GM13977 (cell line): ENCODE results near the gene RND2.
"Not testable (repeated sequence)": the region's sequence is repeated elsewhere in the genome, so short reads cannot be mapped to it uniquely, and the experiment has no call there.

Experiments
- DNase-seq: peaks from one replicate; pipeline ENCODE4 v3.0.0; 2012; ENCODE audit warnings: low spot score
- CTCF ChIP-seq: IDR thresholded peaks from 2 replicates; pipeline ENCODE4 v1.5.1; 2012; ENCODE audit warnings: mild to moderate bottlenecking, control low read depth; ENCODE audit not compliant: insufficient read depth; ENCODE audit errors: extremely low read depth, missing control alignments
- in situ Hi-C: fragments of 300-500 bp; cut with MboI; formaldehyde crosslinking; loops from one replicate; pipeline ENCODE4 v1.12.0; 2022; ENCODE audit warnings: low sequenced_read_pairs, low pct_unique_long_range_greater_than_20kb, mixed read lengths, inconsistent platforms; ENCODE audit not compliant: unreplicated experiment

The RND2 gene

GRCh38 chr17:43042025-43042628 lies 17.1 kb downstream of the RND2 start:
- no peak for TF ChIP-seq CTCF
- DNase-seq, result no peak
- in situ Hi-C loops, result no loop called here

- in situ Hi-C loops, result no loop called here
- no peak for DNase-seq
- no peak for TF ChIP-seq CTCF
These were observed 18.3 kb downstream of the RND2 start for GRCh38 chr17:43043307-43043706.

GRCh38 chr17:43044024-43044423 lies 19.0 kb downstream of the RND2 start:
- in situ Hi-C loops, result no loop called here
- TF ChIP-seq CTCF, result no peak

GRCh38 chr17:43051969-43052368 lies 26.9 kb downstream of the RND2 start:
- DNase-seq, result no peak
- no peak for TF ChIP-seq CTCF
- in situ Hi-C loops, result no loop called here

More at GRCh38 chr17:43044024-43044423, 19.0 kb downstream of the RND2 start:
- no peak for DNase-seq

GRCh38 chr17:43053008-43053407 lies 28.0 kb downstream of the RND2 start:
- in situ Hi-C loops, DNase-seq: not testable (repeated sequence)

- no peak for TF ChIP-seq CTCF
- in situ Hi-C loops, result no loop called here
- DNase-seq, result no peak
These were observed 31.0 kb downstream of the RND2 start for GRCh38 chr17:43056051-43056450.

GRCh38 chr17:43062984-43063638 lies 38.1 kb downstream of the RND2 start:
- no peak for TF ChIP-seq CTCF
- in situ Hi-C loops, result no loop called here
- no peak for DNase-seq
